ENCODE results near the gene MLPH. TPM values are rescaled to one million over a fixed set of nuclear protein-coding genes. Genes with fewer than 3 reads are reported as not detected.

The MLPH gene
- total and polyA plus RNA-seq, 9 of the 15 experiments (the other 6 are each of a cell fraction or from before 2014, with no cell fraction given) = 0.22 TPM; not detected in 8

DNA sequence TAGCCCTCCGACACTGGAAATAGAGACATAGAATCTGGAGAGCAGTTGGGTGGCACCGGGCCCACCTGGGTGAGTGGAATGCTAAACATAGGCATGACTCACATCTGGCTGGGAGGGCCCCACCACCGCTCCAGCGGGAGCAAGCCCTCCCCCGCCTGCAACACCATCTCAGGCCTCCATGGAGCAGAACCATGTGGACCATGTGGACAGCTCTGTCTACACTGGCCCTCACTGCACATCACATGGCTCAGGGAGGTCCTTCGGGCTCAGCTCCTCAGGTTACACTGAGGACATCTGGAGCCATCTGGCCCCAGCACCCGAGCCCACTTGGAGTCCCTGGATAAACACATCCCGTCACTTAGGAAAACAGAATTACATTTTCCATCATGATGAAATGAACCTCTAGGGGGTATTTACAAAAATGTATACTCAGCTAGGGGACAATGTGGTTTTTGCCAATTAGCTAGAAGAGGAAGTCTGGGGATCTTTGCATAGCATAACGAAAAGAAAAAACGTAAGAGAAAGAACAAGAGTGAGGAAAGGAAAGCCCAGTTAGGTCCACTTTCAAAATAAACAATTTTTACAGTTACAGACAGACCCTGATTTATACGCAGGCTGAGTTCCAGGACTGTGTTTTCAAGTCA lies 30.7 kb upstream of the MLPH start:
- H3K4me2 ChIP-seq (ENCODE audit: insufficient read depth, low read length) = no peak overlapping the region
- H3K27ac ChIP-seq (ENCODE audit: extremely low read depth, low read depth, low read length) = no peak overlapping the region
- no peaks in the 10 kb centered on the region for H3K79me2 ChIP-seq (ENCODE audit: control insufficient read depth, insufficient read depth, low read length)
- DNase-seq (ENCODE audit: extremely low read depth in 1 of 4, low spot score in 3 of 4) = no peak
- H3K36me3 ChIP-seq (ENCODE audit: control insufficient read depth, insufficient read depth, low read length) = no peaks in the 10 kb centered on the region
- FAIRE-seq = no peak
- intact Hi-C loops (cut with micrococcal nuclease) = no loop called here
- H3K27me3 ChIP-seq (ENCODE audit: control insufficient read depth in 2 of 2, insufficient read depth in 2 of 2, low read length in 2 of 2) = no peaks in the 10 kb centered on the region
- peaks cover 0 to 3% of the 10 kb centered on the region in 2 experiments; a peak in 1 of 5 replicates for H3K4me1 ChIP-seq (replicated peaks in 1 of 2; ENCODE audit: control insufficient read depth in 2 of 2, insufficient read depth in 2 of 2, low read length in 2 of 2)
- ChIA-PET POLR2A (interaction anchor here (0.6 to 1.2 kb wide), 2 partner anchors 10 to 84 kb away, joined by 3 read pairs; no protein-coding TSS in a partner anchor), CTCF (ENCODE audit: low intra/inter-chr PET ratio) (no interaction called here)
- H3K9me3 ChIP-seq (replicated peaks; ENCODE audit: control insufficient read depth, insufficient read depth, low read depth, low read length) = no peaks in the 10 kb centered on the region
- in situ Hi-C loops (cut with MboI) = no loop called here
- H2AFZ ChIP-seq (ENCODE audit: low read depth, low read length) = no peak overlapping the region
- 17% methylated on average over 11 of the region's 11 CpGs for WGBS (ENCODE audit: insufficient coverage, low coverage, missing lambda C conversion rate)
- no peak overlapping the region for H3K9ac ChIP-seq (ENCODE audit: insufficient read depth in 1 of 2, low read depth in 2 of 2, low read length in 2 of 2)
- no peak overlapping the region for H3K4me3 ChIP-seq
- no TSS peak for BruUV-seq (replicated peaks)
- H3K9me1 ChIP-seq (ENCODE audit: control insufficient read depth, insufficient read depth, low read length) = no peaks in the 10 kb centered on the region
- no peak; the same call in 2 of the 3 replicates for ATAC-seq
- H4K20me1 ChIP-seq (replicated peaks; ENCODE audit: control insufficient read depth, insufficient read depth, low read length) = no peaks in the 10 kb centered on the region
- TF ChIP-seq, protein P1, sequence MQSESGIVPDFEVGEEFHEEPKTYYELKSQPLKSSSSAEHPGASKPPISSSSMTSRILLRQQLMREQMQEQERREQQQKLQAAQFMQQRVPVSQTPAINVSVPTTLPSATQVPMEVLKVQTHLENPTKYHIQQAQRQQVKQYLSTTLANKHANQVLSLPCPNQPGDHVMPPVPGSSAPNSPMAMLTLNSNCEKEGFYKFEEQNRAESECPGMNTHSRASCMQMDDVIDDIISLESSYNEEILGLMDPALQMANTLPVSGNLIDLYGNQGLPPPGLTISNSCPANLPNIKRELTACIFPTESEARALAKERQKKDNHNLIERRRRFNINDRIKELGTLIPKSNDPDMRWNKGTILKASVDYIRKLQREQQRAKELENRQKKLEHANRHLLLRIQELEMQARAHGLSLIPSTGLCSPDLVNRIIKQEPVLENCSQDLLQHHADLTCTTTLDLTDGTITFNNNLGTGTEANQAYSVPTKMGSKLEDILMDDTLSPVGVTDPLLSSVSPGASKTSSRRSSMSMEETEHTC (IDR thresholded peaks at IDR 0.05) = no peak
- no peak for TF ChIP-seq XRCC5 (IDR thresholded peaks at IDR 0.05; ENCODE audit: low read depth, low read length)
- no peak for TF ChIP-seq ELF4 (CRISPR knock-in tag; IDR thresholded peaks at IDR 0.05)
- peak; percentile 23; the same call in 1 of the 2 replicates for TF ChIP-seq JUND (IDR thresholded peaks at IDR 0.05; ENCODE audit: borderline replicate concordance, low read depth, low read length)
- no peak for TF ChIP-seq JUND (tag; IDR thresholded peaks at IDR 0.05; ENCODE audit: borderline replicate concordance, low read depth, low read length)
- TF ChIP-seq MGA (IDR thresholded peaks at IDR 0.05) = peak; percentile 55; the same call in 1 of the 2 replicates
- no peak for TF ChIP-seq DLX4 (CRISPR knock-in tag; IDR thresholded peaks at IDR 0.05)
- TF ChIP-seq ZNF3 (CRISPR knock-in tag; IDR thresholded peaks at IDR 0.05) = no peak

All from K562 (cell line).